ENCODE data around the gene CSDE1.

GRCh38 chr1:114677691-114678090, 80.1 kb downstream of the CSDE1 start:
- TF ChIP-seq, protein P1, sequence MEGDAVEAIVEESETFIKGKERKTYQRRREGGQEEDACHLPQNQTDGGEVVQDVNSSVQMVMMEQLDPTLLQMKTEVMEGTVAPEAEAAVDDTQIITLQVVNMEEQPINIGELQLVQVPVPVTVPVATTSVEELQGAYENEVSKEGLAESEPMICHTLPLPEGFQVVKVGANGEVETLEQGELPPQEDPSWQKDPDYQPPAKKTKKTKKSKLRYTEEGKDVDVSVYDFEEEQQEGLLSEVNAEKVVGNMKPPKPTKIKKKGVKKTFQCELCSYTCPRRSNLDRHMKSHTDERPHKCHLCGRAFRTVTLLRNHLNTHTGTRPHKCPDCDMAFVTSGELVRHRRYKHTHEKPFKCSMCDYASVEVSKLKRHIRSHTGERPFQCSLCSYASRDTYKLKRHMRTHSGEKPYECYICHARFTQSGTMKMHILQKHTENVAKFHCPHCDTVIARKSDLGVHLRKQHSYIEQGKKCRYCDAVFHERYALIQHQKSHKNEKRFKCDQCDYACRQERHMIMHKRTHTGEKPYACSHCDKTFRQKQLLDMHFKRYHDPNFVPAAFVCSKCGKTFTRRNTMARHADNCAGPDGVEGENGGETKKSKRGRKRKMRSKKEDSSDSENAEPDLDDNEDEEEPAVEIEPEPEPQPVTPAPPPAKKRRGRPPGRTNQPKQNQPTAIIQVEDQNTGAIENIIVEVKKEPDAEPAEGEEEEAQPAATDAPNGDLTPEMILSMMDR (IDR thresholded peaks at IDR 0.05; ENCODE audit: low read depth, low read length, poor library complexity, severe bottlenecking) = no peak
- no peak for TF ChIP-seq EZH2phosphoT487 (IDR thresholded peaks at IDR 0.05; ENCODE audit: borderline replicate concordance, low read length)
